Measurements from ENCODE around the gene RRP8.

The RRP8 gene

GRCh38 chr11:6565325-6565724 is 38.1 kb downstream of the RRP8 start:
- Histone ChIP-seq H3K9me3 (ENCODE audit: control insufficient read depth, insufficient read depth, low read length) (no peaks in the 10 kb centered on the region), H3K27ac (ENCODE audit: low read depth, low read length) (no peak overlapping the region), H3K4me1 (ENCODE audit: control insufficient read depth, insufficient read depth, low read length) (peaks cover 16% of the 10 kb centered on the region), H3K4me3 (ENCODE audit: low read depth, low read length) (no peak overlapping the region), H3K36me3 (ENCODE audit: control insufficient read depth, insufficient read depth, low read length) (no peaks in the 10 kb centered on the region), H3K9ac (ENCODE audit: low read depth, low read length) (no peak overlapping the region), H3K27me3 (ENCODE audit: control insufficient read depth, insufficient read depth, low read length) (no peaks in the 10 kb centered on the region)

- H3K27ac ChIP-seq (ENCODE audit: low read depth, low read length): no peak overlapping the region
Measured at GRCh38 chr11:6563667-6564066, 39.7 kb downstream of the RRP8 start.

GRCh38 chr11:6563121-6563619 is 40.2 kb downstream of the RRP8 start:
- Histone ChIP-seq H3K9me3 (ENCODE audit: control insufficient read depth, insufficient read depth, low read length) (no peaks in the 10 kb centered on the region), H3K9ac (ENCODE audit: low read depth, low read length) (no peak overlapping the region)

More at GRCh38 chr11:6563667-6564066, 39.7 kb downstream of the RRP8 start:
- no peaks in the 10 kb centered on the region for H3K36me3 ChIP-seq (ENCODE audit: control insufficient read depth, insufficient read depth, low read length)
- no peak overlapping the region for H3K4me3 ChIP-seq (ENCODE audit: low read depth, low read length)
- H3K9ac ChIP-seq (ENCODE audit: low read depth, low read length): no peak overlapping the region
- H3K4me1 ChIP-seq (ENCODE audit: control insufficient read depth, insufficient read depth, low read length): peaks cover 16% of the 10 kb centered on the region
- no peaks in the 10 kb centered on the region for H3K27me3 ChIP-seq (ENCODE audit: control insufficient read depth, insufficient read depth, low read length)
- H3K9me3 ChIP-seq (ENCODE audit: control insufficient read depth, insufficient read depth, low read length): no peaks in the 10 kb centered on the region

GRCh38 chr11:6561288-6561687 is 42.1 kb downstream of the RRP8 start:
- Histone ChIP-seq H3K4me1 (ENCODE audit: control insufficient read depth, insufficient read depth, low read length) (peaks cover 16% of the 10 kb centered on the region), H3K9me3 (ENCODE audit: control insufficient read depth, insufficient read depth, low read length) (no peaks in the 10 kb centered on the region), H3K4me3 (ENCODE audit: low read depth, low read length) (no peak overlapping the region), H3K27me3 (ENCODE audit: control insufficient read depth, insufficient read depth, low read length) (no peaks in the 10 kb centered on the region), H3K9ac (ENCODE audit: low read depth, low read length) (no peak overlapping the region), H3K27ac (ENCODE audit: low read depth, low read length) (no peak overlapping the region), H3K36me3 (ENCODE audit: control insufficient read depth, insufficient read depth, low read length) (no peaks in the 10 kb centered on the region)

More at GRCh38 chr11:6563121-6563619, 40.2 kb downstream of the RRP8 start:
- Histone ChIP-seq H3K4me1 (ENCODE audit: control insufficient read depth, insufficient read depth, low read length) (peaks cover 16% of the 10 kb centered on the region), H3K4me3 (ENCODE audit: low read depth, low read length) (no peak overlapping the region), H3K36me3 (ENCODE audit: control insufficient read depth, insufficient read depth, low read length) (no peaks in the 10 kb centered on the region), H3K27me3 (ENCODE audit: control insufficient read depth, insufficient read depth, low read length) (no peaks in the 10 kb centered on the region), H3K27ac (ENCODE audit: low read depth, low read length) (no peak overlapping the region)

GRCh38 chr11:6559369-6559768 is 44.0 kb downstream of the RRP8 start:
- H3K36me3 ChIP-seq (ENCODE audit: control insufficient read depth, insufficient read depth, low read length): no peaks in the 10 kb centered on the region
- no peak overlapping the region for H3K9ac ChIP-seq (ENCODE audit: low read depth, low read length)
- H3K4me3 ChIP-seq (ENCODE audit: low read depth, low read length): no peak overlapping the region
- H3K4me1 ChIP-seq (ENCODE audit: control insufficient read depth, insufficient read depth, low read length): peaks cover 4% of the 10 kb centered on the region
- no peaks in the 10 kb centered on the region for H3K27me3 ChIP-seq (ENCODE audit: control insufficient read depth, insufficient read depth, low read length)
- no peaks in the 10 kb centered on the region for H3K9me3 ChIP-seq (ENCODE audit: control insufficient read depth, insufficient read depth, low read length)
- H3K27ac ChIP-seq (ENCODE audit: low read depth, low read length): no peak overlapping the region

GRCh38 chr11:6557761-6558674 is 45.4 kb downstream of the RRP8 start:
- H3K27me3 ChIP-seq (ENCODE audit: control insufficient read depth, insufficient read depth, low read length): no peaks in the 10 kb centered on the region
- no peak overlapping the region for H3K4me3 ChIP-seq (ENCODE audit: low read depth, low read length)

GRCh38 chr11:6557063-6557462 is 46.4 kb downstream of the RRP8 start:
- Histone ChIP-seq H3K9ac (ENCODE audit: low read depth, low read length) (no peak overlapping the region), H3K9me3 (ENCODE audit: control insufficient read depth, insufficient read depth, low read length) (no peaks in the 10 kb centered on the region), H3K36me3 (ENCODE audit: control insufficient read depth, insufficient read depth, low read length) (no peaks in the 10 kb centered on the region), H3K4me3 (ENCODE audit: low read depth, low read length) (no peak overlapping the region), H3K27ac (ENCODE audit: low read depth, low read length) (no peak overlapping the region), H3K4me1 (ENCODE audit: control insufficient read depth, insufficient read depth, low read length) (no peaks in the 10 kb centered on the region), H3K27me3 (ENCODE audit: control insufficient read depth, insufficient read depth, low read length) (no peaks in the 10 kb centered on the region)

More at GRCh38 chr11:6557761-6558674, 45.4 kb downstream of the RRP8 start:
- no peaks in the 10 kb centered on the region for H3K4me1 ChIP-seq (ENCODE audit: control insufficient read depth, insufficient read depth, low read length)
- H3K9me3 ChIP-seq (ENCODE audit: control insufficient read depth, insufficient read depth, low read length): no peaks in the 10 kb centered on the region
- no peaks in the 10 kb centered on the region for H3K36me3 ChIP-seq (ENCODE audit: control insufficient read depth, insufficient read depth, low read length)
- H3K27ac ChIP-seq (ENCODE audit: low read depth, low read length): no peak overlapping the region
- no peak overlapping the region for H3K9ac ChIP-seq (ENCODE audit: low read depth, low read length)

GRCh38 chr11:6556139-6556949 is 47.1 kb downstream of the RRP8 start:
- Histone ChIP-seq H3K27me3 (ENCODE audit: control insufficient read depth, insufficient read depth, low read length) (no peaks in the 10 kb centered on the region), H3K4me1 (ENCODE audit: control insufficient read depth, insufficient read depth, low read length) (no peaks in the 10 kb centered on the region), H3K27ac (ENCODE audit: low read depth, low read length) (no peak overlapping the region), H3K36me3 (ENCODE audit: control insufficient read depth, insufficient read depth, low read length) (no peaks in the 10 kb centered on the region), H3K9me3 (ENCODE audit: control insufficient read depth, insufficient read depth, low read length) (no peaks in the 10 kb centered on the region), H3K4me3 (ENCODE audit: low read depth, low read length) (no peak overlapping the region), H3K9ac (ENCODE audit: low read depth, low read length) (no peak overlapping the region)

- Histone ChIP-seq H3K9me3 (ENCODE audit: control insufficient read depth, insufficient read depth, low read length) (no peaks in the 10 kb centered on the region), H3K27me3 (ENCODE audit: control insufficient read depth, insufficient read depth, low read length) (no peaks in the 10 kb centered on the region), H3K9ac (ENCODE audit: low read depth, low read length) (no peak overlapping the region), H3K4me1 (ENCODE audit: control insufficient read depth, insufficient read depth, low read length) (no peaks in the 10 kb centered on the region), H3K36me3 (ENCODE audit: control insufficient read depth, insufficient read depth, low read length) (no peaks in the 10 kb centered on the region), H3K4me3 (ENCODE audit: low read depth, low read length) (no peak overlapping the region), H3K27ac (ENCODE audit: low read depth, low read length) (no peak overlapping the region)
Measured at GRCh38 chr11:6554828-6555706, 48.3 kb downstream of the RRP8 start.

GRCh38 chr11:6553634-6554033 is 49.8 kb downstream of the RRP8 start:
- H3K4me3 ChIP-seq (ENCODE audit: low read depth, low read length): no peak overlapping the region
- no peak overlapping the region for H3K9ac ChIP-seq (ENCODE audit: low read depth, low read length)
- no peaks in the 10 kb centered on the region for H3K27me3 ChIP-seq (ENCODE audit: control insufficient read depth, insufficient read depth, low read length)
- H3K36me3 ChIP-seq (ENCODE audit: control insufficient read depth, insufficient read depth, low read length): no peaks in the 10 kb centered on the region
- no peaks in the 10 kb centered on the region for H3K9me3 ChIP-seq (ENCODE audit: control insufficient read depth, insufficient read depth, low read length)
- H3K4me1 ChIP-seq (ENCODE audit: control insufficient read depth, insufficient read depth, low read length): no peaks in the 10 kb centered on the region
- H3K27ac ChIP-seq (ENCODE audit: low read depth, low read length): no peak overlapping the region
